SKM-1 treated with dmso at 0.1 percent for 144 hours (cell line): Measurements from ENCODE around the gene DCLK1.
"Not testable (repeated sequence)": the region's sequence is repeated elsewhere in the genome, so short reads cannot be mapped to it uniquely, and the experiment has no call there.

ENCODE experiments used
- DNase-seq: peaks from one replicate; lab custom pipeline; 2025; ENCODE audit not compliant: unreplicated experiment; lab: John Stamatoyannopoulos, UW

Gene DCLK1

GRCh38 chr13:36131931-36132297 is 732 bp upstream of the DCLK1 start:
- no peak for DNase-seq

GRCh38 chr13:36130552-36131221 is 495 bp downstream of the DCLK1 start:
- peak; percentile 5 for DNase-seq

GRCh38 chr13:36130193-36130551 is 1.0 kb downstream of the DCLK1 start:
- no peak for DNase-seq

GRCh38 chr13:36129539-36129938 is 1.6 kb downstream of the DCLK1 start:
- no peak for DNase-seq

DNA sequence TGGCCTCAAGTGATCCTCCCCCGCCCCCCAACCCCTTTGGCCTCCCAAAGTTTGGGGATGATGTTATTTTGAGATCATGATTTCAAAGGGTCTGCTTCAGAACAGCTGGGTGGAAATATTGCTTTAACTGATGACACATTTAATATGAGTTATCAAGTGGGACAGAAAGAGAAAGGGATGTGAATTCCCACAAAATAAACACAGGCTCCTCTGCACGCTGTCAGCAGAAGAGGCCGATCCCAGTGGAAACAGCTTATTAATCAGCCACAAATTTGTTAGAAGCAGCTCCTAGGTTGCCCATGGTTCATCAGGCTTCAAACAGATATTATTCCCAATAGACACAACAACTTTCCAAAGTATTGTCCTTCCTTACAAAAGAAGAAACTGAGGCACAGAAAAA is 4.7 kb downstream of the DCLK1 start:
- no peak for DNase-seq

DNA sequence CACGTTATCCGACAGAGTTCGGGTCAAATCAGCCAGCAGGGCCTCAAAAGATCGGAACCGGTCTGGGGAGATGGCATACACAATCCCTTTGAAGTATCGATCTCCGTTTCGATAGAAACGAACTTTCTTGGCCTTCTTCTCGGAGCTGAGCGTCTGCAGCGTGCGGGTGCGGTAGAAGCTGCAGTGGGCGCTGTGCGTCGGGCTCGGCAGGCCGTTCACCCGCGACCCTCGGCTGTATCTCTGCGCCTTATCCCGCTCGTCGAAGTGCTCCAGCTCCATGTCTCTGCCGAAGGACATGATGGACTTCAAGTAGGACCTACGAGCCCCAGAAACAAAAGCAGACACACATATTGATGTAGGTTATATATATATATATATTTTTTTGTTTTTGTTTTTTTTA is 5.3 kb downstream of the DCLK1 start:
- DNase-seq = no peak

DNA sequence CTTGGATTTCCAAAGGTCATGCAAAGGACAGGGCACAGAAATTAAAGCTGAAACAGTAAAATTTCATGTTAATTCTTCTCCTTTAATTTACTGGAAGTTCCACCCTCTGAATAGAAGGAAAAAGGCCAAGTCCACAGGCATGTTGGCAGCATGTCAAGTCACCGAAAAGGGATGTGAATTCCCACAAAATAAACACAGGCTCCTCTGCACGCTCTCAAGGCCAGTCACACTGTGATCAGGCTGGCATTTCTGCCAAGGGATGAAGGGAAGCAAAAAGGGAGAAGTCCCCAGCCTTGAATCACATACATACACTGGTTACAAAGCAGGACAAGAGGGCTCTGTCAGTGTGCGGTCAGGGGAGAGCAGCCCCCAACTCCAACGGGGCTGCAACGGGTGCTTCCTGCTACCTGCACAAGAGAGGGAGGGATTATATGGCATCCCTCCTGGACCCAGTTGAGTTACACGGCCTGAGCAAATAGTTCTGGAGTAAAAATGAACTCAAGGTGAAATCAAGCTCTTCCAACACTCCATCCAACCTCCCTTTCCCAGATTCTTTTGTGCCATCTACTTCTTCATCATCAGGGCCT is 6.9 kb downstream of the DCLK1 start:
- no peak for DNase-seq

DNA sequence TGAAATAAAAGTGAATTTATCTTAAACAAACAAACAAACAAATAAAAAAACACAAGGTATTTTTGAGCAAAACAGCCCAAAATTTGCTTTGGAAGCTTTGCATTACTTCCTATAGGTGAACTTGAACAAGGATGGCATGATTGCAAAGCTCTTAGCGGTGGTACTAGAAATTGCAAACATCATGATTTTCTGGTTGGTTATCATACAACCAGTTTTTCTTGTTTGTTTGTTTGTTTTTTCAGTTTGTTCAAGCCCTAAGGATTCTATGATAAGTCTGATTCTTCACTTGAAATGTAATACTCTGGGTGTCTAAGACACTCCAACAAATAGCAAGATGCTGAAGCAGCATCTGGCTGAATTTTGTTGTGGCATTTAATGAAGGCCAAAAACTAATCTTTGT is 15.9 kb downstream of the DCLK1 start:
- DNase-seq = no peak

GRCh38 chr13:36114233-36114632 is 16.9 kb downstream of the DCLK1 start:
- DNase-seq = no peak

DNA sequence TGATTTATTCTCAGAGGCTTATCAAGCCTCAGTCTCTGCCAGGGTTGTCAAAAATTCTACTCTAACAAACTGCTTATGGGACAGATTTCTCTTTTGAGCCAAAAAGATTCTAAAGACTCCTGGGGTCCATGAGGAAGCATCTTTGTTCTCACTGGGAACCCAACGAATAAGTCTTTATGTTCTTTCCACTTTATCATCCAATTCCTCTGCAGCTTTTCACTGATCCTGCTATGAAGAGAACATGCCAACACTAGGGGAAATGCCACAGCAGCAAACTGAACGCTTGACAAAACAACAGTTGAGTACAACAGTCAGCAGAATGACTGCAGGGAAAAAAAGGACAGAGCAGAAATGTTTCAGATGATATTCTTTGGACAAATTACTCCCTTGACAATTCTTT is 22.2 kb downstream of the DCLK1 start:
- DNase-seq = no peak

DNA sequence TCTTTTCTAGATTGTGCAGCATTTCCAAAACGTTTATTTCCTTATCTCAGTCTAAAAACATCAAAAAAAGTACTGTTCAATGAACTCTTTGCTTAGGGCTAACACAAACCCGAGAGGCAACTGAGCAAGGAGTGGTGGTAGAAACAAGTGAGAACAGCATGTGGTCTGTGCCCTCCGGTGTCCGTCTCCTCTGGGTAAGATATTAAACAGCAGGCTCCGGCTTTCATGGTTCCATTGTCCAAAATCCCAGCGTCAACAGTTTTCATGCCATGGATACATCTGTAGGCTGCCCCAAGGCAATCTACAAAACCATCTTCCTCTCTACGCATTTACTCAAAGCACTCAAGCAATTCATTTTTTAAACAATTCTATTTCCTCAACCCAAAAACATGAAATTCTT is 22.8 kb downstream of the DCLK1 start:
- no peak for DNase-seq

GRCh38 chr13:36107521-36107920 is 23.7 kb downstream of the DCLK1 start:
- no peak for DNase-seq

DNA sequence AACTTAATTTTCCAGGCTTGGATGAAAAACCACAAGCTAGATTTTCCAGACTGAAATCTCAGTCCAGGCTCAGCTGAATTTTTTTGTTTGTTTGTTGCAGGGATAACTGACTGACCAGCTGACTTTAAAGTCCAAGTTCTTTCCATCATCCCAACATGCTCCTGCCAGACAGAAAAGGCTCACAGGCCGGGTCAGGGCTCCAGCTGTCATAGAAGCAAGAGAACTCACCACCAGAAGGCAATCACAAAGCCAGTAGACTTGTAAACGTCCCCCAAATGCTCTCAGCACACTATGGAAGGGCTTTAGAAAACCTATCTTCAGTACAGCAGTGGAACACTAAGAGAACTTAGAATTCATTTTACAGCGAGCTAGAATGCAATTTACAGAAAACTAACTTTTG is 25.5 kb downstream of the DCLK1 start:
- DNase-seq = no peak

DNA sequence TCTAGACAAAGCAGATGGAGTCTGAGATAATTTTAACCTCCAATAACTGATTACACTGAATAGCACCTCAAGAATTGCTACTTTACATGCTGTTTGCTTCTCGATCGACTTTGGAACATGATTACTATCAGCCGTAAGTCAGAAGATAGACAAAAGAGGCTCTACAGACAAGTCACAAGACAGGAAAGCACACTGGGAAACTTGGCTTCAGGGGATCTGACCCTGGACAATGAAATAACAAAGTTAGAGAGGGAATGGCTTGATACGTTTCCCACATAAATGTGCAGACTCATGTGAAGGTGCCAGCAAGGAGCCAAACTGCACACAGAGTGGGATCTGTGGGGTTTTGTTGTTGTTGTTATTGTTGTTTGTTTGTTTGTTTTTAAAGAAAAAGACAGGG is 28.5 kb downstream of the DCLK1 start:
- DNase-seq = no peak

DNA sequence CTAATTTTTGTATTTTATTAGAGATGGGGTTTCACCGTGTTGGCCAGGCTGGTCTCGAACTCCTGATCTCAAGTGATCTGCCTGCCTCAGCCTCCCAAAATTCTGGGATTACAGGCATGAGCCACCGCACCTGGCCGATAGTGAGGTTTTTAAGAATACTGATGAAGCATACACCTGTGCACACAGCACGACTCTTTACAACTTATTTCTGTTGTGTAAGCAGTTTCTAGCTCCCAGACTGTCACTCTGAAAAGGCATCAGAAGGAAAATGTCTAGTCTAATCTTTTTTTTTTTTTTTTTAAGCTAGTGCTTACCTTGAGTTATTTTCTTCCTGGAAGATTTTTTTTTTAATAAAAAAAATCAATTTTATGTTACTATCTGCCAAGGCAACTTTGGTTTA is 29.3 kb downstream of the DCLK1 start:
- DNase-seq = not testable (repeated sequence)

GRCh38 chr13:36101157-36101556 is 30.0 kb downstream of the DCLK1 start:
- DNase-seq = no peak

DNA sequence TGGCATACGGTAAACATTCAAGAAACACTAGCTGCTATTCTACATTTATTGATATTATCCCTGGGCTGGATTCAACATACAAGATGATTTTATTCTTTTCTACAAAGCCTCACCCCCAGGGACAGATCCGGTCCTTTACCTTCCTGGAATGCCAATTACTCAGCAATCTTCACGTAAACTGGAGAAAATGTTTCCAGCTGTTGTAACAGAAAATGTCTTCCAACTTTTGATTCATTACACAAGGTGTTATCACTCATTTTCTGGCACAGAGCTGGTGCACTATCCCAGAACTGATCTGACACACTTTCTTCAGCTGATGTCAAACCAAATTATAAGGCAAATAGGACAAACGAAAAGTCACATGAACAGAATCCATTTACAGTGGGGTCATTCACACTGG is 33.1 kb downstream of the DCLK1 start:
- DNase-seq = no peak

GRCh38 chr13:36096461-36097416 is 34.4 kb downstream of the DCLK1 start:
- no peak for DNase-seq

GRCh38 chr13:36094478-36094877 is 36.7 kb downstream of the DCLK1 start:
- DNase-seq = no peak

GRCh38 chr13:36090592-36090991 is 40.6 kb downstream of the DCLK1 start:
- DNase-seq = no peak

GRCh38 chr13:36089130-36089647 is 42.0 kb downstream of the DCLK1 start:
- no peak for DNase-seq

DNA sequence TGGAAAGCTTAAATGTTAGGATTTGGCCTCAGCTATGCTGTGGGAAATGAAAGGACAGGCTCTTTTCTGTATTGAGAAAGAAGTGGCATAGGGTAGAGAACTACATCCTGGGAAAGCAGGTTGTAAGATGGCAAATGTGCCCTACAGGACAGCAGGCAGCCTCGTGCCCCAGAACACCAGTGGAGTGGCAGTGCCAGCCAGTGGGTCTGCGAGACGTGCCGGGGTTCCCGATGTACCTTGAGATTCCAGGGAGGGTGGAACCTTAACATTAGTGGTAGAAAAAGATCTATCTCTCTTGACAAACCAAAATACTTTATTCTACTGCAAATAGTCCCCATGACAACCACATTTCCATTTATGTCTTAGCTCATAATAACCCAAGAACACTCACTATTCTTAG is 42.7 kb downstream of the DCLK1 start:
- no peak for DNase-seq
